Erythroblast (primary cell): ENCODE results near the gene RPL28.

Experiments
- DNase-seq, 2 experiments: peaks; one replicate each; lab custom pipeline; 2025; lab: John Stamatoyannopoulos, UW
- GATA1 ChIP-seq: IDR thresholded peaks from 2 replicates; pipeline ENCODE4 v1.6.1; 2011; ENCODE audit warnings: low read depth, mild to moderate bottlenecking, control low read depth, low read length, moderate library complexity
- POLR2A ChIP-seq: IDR thresholded peaks from 2 replicates; pipeline ENCODE4 v1.6.1; 2011; ENCODE audit warnings: mild to moderate bottlenecking, low read length

Gene RPL28

GRCh38 chr19:55358943-55359908, 26.5 kb upstream of the RPL28 start:
- TF ChIP-seq POLR2A (no peak), GATA1 (no peak)
- DNase-seq: no peak

GRCh38 chr19:55360902-55361301, 24.8 kb upstream of the RPL28 start:
- no peak for DNase-seq
- TF ChIP-seq POLR2A: no peak
- TF ChIP-seq GATA1: no peak

- no peak for TF ChIP-seq GATA1
- no peak for TF ChIP-seq POLR2A
- no peak for DNase-seq
Observed at GRCh38 chr19:55362174-55362989, 23.4 kb upstream of the RPL28 start.

- TF ChIP-seq POLR2A (no peak), GATA1 (no peak)
- no peak for DNase-seq
Observed at GRCh38 chr19:55362990-55363716, 22.6 kb upstream of the RPL28 start, which contains the start of gene GARIN5B. GARIN5B (minus strand) TSS chr19:55363260; CDS start chr19:55363066, 194 bp downstream.

DNA sequence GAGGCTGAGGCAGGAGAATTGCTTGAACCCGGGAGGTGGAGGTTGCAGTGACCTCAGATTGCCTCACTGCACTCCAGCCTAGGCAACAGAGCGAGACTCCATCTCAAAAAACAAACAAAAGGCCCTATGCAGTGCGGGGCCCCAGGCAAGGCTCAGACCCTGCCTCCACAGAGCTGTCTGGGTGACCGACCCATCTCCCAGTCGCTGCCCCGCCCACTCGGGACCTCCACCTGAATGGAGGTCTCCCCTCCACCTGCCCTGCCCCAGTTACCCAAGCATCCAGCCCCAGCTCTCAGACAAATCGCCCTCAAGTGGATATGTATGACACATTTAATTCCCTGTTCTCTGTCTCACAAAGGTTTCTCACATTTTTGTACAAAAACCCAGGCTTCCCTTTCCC, 20.5 kb upstream of the RPL28 start:
- DNase-seq: no peak
- no peak for TF ChIP-seq GATA1
- no peak for TF ChIP-seq POLR2A

DNA sequence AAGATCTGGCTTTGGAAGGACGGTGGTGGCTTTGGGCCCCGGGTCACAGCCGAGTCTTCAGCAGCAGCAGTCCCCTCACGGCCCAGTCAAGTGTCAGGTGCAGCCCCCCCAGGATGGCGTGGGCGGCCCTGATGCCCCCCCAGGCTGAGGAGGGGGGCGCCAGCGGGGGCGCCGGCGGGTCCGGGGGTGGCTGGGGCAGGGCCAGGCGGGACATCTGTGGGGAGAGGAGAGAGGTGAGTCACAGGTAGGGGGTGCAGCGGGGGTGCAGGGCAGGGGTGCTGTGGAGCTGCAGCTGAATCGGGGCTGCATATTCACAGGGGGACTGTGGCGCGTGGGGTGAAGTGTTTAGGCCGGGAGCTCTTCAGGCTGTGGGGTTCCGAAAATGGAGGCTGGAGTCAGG, 19.8 kb upstream of the RPL28 start:
- TF ChIP-seq GATA1: no peak
- TF ChIP-seq POLR2A: no peak
- DNase-seq: no peak

DNA sequence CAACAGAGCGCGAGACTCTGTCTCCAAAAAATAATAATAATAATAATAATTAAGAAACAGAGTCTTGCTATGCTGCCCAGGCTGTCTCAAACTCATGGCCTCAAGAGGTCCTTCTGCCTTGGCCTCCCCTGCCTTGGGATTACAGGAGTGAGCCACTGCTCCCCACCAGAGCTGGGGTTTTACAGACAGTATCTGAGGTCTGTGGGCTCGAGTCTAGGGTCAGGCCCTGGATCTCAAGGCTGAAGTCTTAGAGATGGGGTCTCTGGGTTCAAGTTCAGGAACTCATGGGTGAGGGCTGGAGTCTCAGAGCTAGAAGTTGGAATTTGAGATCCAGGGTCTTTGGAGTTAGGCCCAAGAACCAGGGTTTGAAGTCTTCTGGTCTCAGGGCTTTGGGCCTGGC, 18.9 kb upstream of the RPL28 start:
- TF ChIP-seq POLR2A (no peak), GATA1 (no peak)

DNA sequence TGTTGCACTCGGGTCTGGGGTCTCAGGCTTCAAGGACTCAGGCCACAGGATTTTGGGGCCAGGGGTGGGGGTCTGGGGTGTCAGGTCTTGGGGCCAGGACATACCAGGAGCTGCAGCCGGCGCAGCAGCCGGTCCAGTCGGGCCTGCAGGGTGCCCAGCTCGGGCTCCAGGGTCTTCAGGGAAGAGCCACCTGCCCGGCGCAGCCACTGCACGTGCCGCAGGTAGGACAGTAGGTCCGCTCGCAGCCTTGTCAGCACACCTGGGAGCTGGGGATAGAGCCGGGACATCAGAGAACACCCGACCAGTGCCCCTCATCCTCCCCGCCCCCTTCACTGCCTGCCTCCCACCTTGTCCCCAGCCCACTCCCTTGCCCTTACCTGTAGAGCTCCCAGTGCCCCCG, 17.6 kb upstream of the RPL28 start:
- DNase-seq: no peak
- no peak for TF ChIP-seq POLR2A
- TF ChIP-seq GATA1: no peak

More for the DNA sequence above, 18.9 kb upstream of the RPL28 start:
- no peak for DNase-seq

DNA sequence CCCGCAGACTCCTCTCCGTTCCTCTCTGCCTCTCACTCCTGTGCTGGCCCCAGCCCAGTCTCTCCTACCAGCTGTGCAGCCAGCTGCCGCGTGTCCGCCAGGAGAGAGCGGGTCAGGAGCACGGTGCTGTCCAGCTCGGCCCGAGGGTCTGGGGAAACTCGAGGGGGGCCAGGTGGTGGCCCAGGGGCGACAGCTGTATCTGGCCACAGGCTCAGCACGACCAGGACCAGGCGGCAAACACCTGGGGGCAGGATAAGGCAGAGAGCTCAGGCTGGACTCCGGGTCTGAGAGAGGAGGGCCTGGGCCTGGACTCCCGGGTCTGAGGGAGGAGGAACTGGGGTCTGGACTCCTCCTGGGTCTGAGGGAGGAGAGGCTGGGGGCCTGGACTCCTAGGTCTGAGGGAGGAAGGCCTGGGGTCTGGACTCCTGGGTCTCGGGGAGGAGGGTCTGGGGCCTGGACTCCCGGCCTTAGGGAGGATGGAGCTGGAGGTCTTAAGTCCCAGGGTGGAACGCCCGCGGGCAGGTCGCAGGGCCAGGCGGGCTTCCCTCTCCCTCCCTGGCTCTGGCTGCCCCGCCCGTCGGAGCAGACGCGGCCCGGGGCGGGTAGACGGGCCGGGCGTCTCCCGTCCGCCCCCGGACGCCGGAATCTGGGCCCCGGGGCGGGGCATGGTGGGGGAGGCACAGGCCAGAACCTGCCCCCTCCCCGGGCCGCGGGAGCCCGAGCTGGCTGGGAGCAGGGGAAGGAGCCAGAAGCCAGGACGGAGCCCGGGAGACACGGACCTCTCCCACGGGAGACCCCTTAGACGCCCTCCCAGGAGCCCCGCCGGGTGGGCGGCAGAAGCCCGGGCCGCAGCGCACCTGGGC, 16.8 kb upstream of the RPL28 start:
- DNase-seq: no peak
- no peak for TF ChIP-seq GATA1
- TF ChIP-seq POLR2A: no peak

- no peak for DNase-seq
- no peak for TF ChIP-seq GATA1
Observed at GRCh38 chr19:55369653-55370304, 16.0 kb upstream of the RPL28 start.

DNA sequence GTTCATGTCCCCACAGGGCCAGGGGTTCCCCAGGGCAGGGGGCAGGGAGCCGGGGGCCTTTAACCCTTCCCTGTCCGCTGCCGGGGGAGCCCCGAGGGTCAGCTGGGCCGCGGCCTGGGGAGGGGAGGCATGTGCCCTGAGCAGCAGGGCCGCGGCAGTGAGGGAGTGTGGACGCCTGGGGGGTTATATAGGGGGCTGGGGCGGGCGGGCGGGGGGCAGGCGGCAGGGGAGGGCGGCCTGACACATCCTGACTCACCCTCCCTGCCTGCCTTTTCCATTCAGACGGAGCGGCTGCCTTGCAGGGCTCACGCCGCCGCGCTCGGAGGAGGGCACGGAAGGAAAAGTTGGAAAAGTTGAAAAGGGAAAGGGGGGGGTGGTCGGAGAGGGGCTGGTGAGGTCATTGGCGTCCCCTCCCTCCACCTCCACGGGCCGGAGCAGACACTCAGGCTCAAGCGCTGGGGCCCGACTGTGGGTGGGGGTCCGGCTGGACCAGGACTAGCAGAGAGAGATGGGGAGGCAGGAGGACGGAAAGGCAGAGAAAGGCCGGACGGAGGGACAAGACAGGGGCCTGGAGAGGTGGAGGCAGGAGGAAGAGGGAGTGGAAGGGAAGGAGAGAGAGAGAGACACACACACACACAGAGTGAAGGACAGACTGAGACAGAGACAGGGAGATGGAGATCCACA, 15.3 kb upstream of the RPL28 start, which contains the start of gene IL11:
IL11 (minus strand) TSS at position 159 of the 684 bp plus-strand sequence; CDS start at position 6, 153 bp downstream.
- TF ChIP-seq GATA1: no peak
- no peak for TF ChIP-seq POLR2A
- no peak for DNase-seq
